Kidney (tissue), 14 donors: Measurements from ENCODE around the gene HCRT. TPM values are rescaled to one million over a fixed set of nuclear protein-coding genes. Genes with fewer than 3 reads are reported as not detected.

ENCODE experiments used
- DNase-seq, 5 donors: peaks; one replicate each; pipeline ENCODE4 v3.0.0-alpha.2; 2013 to 2020
- FAIRE-seq: peaks from 2 replicates; lab custom pipeline; 2012; peaks lifted over from hg19 to GRCh38; lab: Jason Lieb, UNC
- H3K27ac ChIP-seq, 2 donors: one replicate each; pipeline ENCODE4 v1.7.0; 2013; ENCODE audit warnings: low read depth in 2 of 2, low read length in 2 of 2, inconsistent platforms in 1 of 2
- H3K27me3 ChIP-seq: one replicate; pipeline ENCODE4 v1.7.1; 2013; ENCODE audit warnings: low read length, inconsistent platforms; ENCODE audit not compliant: control insufficient read depth, insufficient read depth
- H3K36me3 ChIP-seq, 3 donors: one replicate each; pipeline versions ENCODE4 v1.7.0 to v1.7.1; 2013; ENCODE audit warnings: low read length in 3 of 3, control low read depth in 1 of 3, inconsistent platforms in 1 of 3; ENCODE audit not compliant: insufficient read depth in 3 of 3, control insufficient read depth in 2 of 3
- H3K4me1 ChIP-seq, 3 donors: one replicate each; pipeline versions ENCODE4 v1.7.0 to v1.7.1; 2013; ENCODE audit warnings: low read length in 3 of 3, inconsistent platforms in 1 of 3, low read depth in 1 of 3; ENCODE audit not compliant: control insufficient read depth in 2 of 3, insufficient read depth in 2 of 3
- H3K4me3 ChIP-seq, 3 donors: one replicate each; pipeline versions ENCODE4 v1.7.0 to v1.8.1; 2013; ENCODE audit warnings: low read length in 3 of 3, control low read depth in 1 of 3, inconsistent platforms in 1 of 3
- H3K9ac ChIP-seq, 3 donors: one replicate each; pipeline versions ENCODE4 v1.7.0 to v1.7.1; 2013; ENCODE audit warnings: low read length in 3 of 3, control low read depth in 1 of 3, inconsistent platforms in 1 of 3
- H3K9me3 ChIP-seq, 3 donors: one replicate each; pipeline versions ENCODE4 v1.7.0 to v1.7.1; 2013; ENCODE audit warnings: low read length in 3 of 3, control low read depth in 1 of 3, inconsistent platforms in 1 of 3; ENCODE audit not compliant: control insufficient read depth in 2 of 3, insufficient read depth in 1 of 3
- CTCF ChIP-seq: IDR thresholded peaks from 3 replicates; pipeline ENCODE4 v1.5.1; 2012; ENCODE audit warnings: mild to moderate bottlenecking, moderate library complexity, borderline replicate concordance; ENCODE audit not compliant: insufficient read depth; ENCODE audit errors: extremely low read depth
- intact Hi-C: fragments of 100-400 bp; cut with DNase I; formaldehyde crosslinking; loops from one replicate; pipeline ENCODE4 v1.11.1; 2022
- polyA plus RNA-seq: library from polyadenylated mRNA; stranded (reverse); fragments of 350-450 nt; fragmentation: Illumina TruSeq; extraction: RNeasy Lipid Tissue Mini Kit (QIAGEN cat#74804); gene quantifications from one replicate; pipeline ENCODE4 v1.2.3, GENCODE V29; 2014; ENCODE audit warnings: low read depth, low replicate concordance; ENCODE audit not compliant: insufficient read depth
- total RNA-seq: library from RNA; stranded (reverse); fragmentation: NEBNext Ultra II Directional; extraction: Animal tissue kit (Norgen Biotek cat#: 25700); gene quantifications from one replicate; pipeline ENCODE4 v1.2.1, GENCODE V29; 2021
- donor health status: control.
- donor health status: control.
- donor health status: control.
- donor health status: control.
- donor health status: control.
- donor health status: DM: yes; HTN: yes; CAD: no.
- donor health status: Normal renal cell carcinoma (clear cell type).

Gene HCRT
- total and polyA plus RNA-seq, 2 donors from 2014 or later, result not detected

- intact Hi-C loops, result no loop called here
- FAIRE-seq (no peak), DNase-seq (peak in 3 of 5 donors; percentile 12 to 18 (median 14))
- no peak overlapping the region for H3K27ac ChIP-seq
- no peak overlapping the region for H3K9ac ChIP-seq
- peaks cover 0 to 3% (median 0%) of the 10 kb centered on the region in 3 donors for H3K4me1 ChIP-seq
- no peaks in the 10 kb centered on the region for H3K9me3 ChIP-seq
- TF ChIP-seq CTCF, result no peak
- H3K36me3 ChIP-seq, result no peaks in the 10 kb centered on the region
- H3K27me3 ChIP-seq, result no peaks in the 10 kb centered on the region
- no peak overlapping the region for H3K4me3 ChIP-seq
Observed at GRCh38 chr17:42230225-42230624, 45.0 kb upstream of the HCRT start.

GRCh38 chr17:42227849-42228700, 42.8 kb upstream of the HCRT start:
- no peaks in the 10 kb centered on the region for H3K9me3 ChIP-seq
- peak overlapping the region in 1 of 2 donors; percentile 53 for H3K27ac ChIP-seq
- FAIRE-seq (no peak), DNase-seq (no peak)
- H3K36me3 ChIP-seq, result peaks cover 0 to 12% (median 11%) of the 10 kb centered on the region in 3 donors
- H3K27me3 ChIP-seq, result no peaks in the 10 kb centered on the region
- TF ChIP-seq CTCF, result no peak
- H3K9ac ChIP-seq, result no peak overlapping the region
- no peak overlapping the region for H3K4me3 ChIP-seq
- H3K4me1 ChIP-seq, result no peaks in the 10 kb centered on the region
- intact Hi-C loops, result no loop called here

GRCh38 chr17:42225646-42226045, 40.4 kb upstream of the HCRT start:
- H3K9me3 ChIP-seq, result no peaks in the 10 kb centered on the region
- no peak overlapping the region for H3K27ac ChIP-seq
- no peaks in the 10 kb centered on the region for H3K27me3 ChIP-seq
- no peaks in the 10 kb centered on the region for H3K4me1 ChIP-seq
- H3K9ac ChIP-seq, result no peak overlapping the region
- FAIRE-seq (no peak), DNase-seq (no peak)
- intact Hi-C loops, result no loop called here
- TF ChIP-seq CTCF, result no peak
- H3K4me3 ChIP-seq, result no peak overlapping the region
- H3K36me3 ChIP-seq, result peaks cover 4 to 23% (median 14%) of the 10 kb centered on the region in 3 donors
